Activated CD4-positive, alpha-beta T cell treated with anti-CD3 and anti-CD28 coated beads, Interleukin-2, amount 10 ng/mL, durations not matched to agents 24 days and 14 days (primary cell): ENCODE results near the gene PPM1G. TPM values are rescaled to one million over a fixed set of nuclear protein-coding genes. Genes with fewer than 3 reads are reported as not detected.
A peak's percentile ranks its signal among the peaks of the same experiment; 100 is the strongest.

Experiments used
- DNase-seq: peaks from one replicate; pipeline ENCODE4 v3.0.0; 2022
- H3K27ac Mint-ChIP-seq: one replicate; pipeline ENCODE4 v1.8.0; 2022; ENCODE audit warnings: mild to moderate bottlenecking, mixed read lengths
- H3K27me3 Mint-ChIP-seq: one replicate; pipeline ENCODE4 v1.8.0; 2022; ENCODE audit warnings: mixed read lengths
- H3K36me3 Mint-ChIP-seq: one replicate; pipeline ENCODE4 v1.8.0; 2022; ENCODE audit warnings: low read depth, mild to moderate bottlenecking, mixed read lengths
- H3K4me1 Mint-ChIP-seq: one replicate; pipeline ENCODE4 v1.8.0; 2021; ENCODE audit warnings: mixed read lengths
- H3K4me3 Mint-ChIP-seq: one replicate; pipeline ENCODE4 v1.8.0; 2022; ENCODE audit warnings: mild to moderate bottlenecking, moderate library complexity, mixed read lengths
- H3K9me3 Mint-ChIP-seq: one replicate; pipeline ENCODE4 v1.8.0; 2021; ENCODE audit warnings: mixed read lengths
- intact Hi-C: fragments of 100-400 bp; cut with micrococcal nuclease; formaldehyde crosslinking; loops from one replicate; pipeline ENCODE4 v1.15.1; 2023
- total RNA-seq: library from RNA; stranded (reverse); gene quantifications from 2 replicates; pipeline ENCODE4 v1.2.3, GENCODE V29; 2022

The PPM1G gene
- total RNA-seq, result 165 and 167 TPM in 2 replicates

GRCh38 chr2:27409321-27410073, at the start of gene PPM1G:
Gene PPM1G, minus strand, starts transcription at chr2:27409591. Its CDS starts 169 bp downstream, at chr2:27409422.
- Mint-ChIP-seq H3K4me1 (peaks cover 30% of the 10 kb centered on the region), H3K36me3 (peaks cover 26% of the 10 kb centered on the region), H3K9me3 (peaks cover 3% of the 10 kb centered on the region), H3K4me3 (peak within 1 kb of the TSS; percentile 98), H3K27me3 (peaks cover 5% of the 10 kb centered on the region), H3K27ac (peak within 1 kb of the TSS; percentile 89)
- peak; percentile 99 for DNase-seq
- intact Hi-C loops, result loop anchor here (1.0 to 10.0 kb wide), 7 partner anchors 19 to 255 kb away; partner anchors contain the start of genes EIF2B4, GTF3C2, IFT172 and NRBP1

- no peaks in the 10 kb centered on the region for H3K9me3 Mint-ChIP-seq
- no peak overlapping the region for H3K4me3 Mint-ChIP-seq
- peaks cover 14% of the 10 kb centered on the region for H3K36me3 Mint-ChIP-seq
- no peaks in the 10 kb centered on the region for H3K4me1 Mint-ChIP-seq
- H3K27ac Mint-ChIP-seq, result no peak overlapping the region
- DNase-seq, result no peak
- intact Hi-C loops, result no loop called here
- no peaks in the 10 kb centered on the region for H3K27me3 Mint-ChIP-seq
Measured at GRCh38 chr2:27453968-27454367, 44.6 kb upstream of the PPM1G start.

DNA sequence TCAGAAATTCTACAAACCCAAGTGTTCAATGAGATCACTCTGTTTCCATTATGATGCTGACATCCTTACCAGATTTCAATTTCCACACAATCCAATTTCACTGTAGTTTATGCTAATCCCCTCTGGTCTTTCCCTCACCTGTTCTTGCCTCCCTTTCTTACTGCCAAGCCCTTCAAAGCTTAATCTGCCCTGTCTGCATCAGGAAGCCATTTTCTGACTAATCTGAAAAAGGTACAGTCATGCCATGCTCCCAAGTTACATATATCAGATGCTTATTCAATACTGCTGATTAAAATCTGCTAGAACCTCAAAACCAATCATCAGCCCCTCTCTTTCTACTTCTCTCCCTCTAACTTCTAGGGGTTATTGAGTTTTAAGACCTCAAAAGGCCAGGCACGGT, 41.7 kb upstream of the PPM1G start:
- Mint-ChIP-seq H3K27me3 (no peaks in the 10 kb centered on the region), H3K4me3 (no peak overlapping the region), H3K9me3 (no peaks in the 10 kb centered on the region), H3K4me1 (peaks cover under 1% of the 10 kb centered on the region), H3K36me3 (peaks cover 14% of the 10 kb centered on the region), H3K27ac (peak overlapping the region; percentile 9)
- intact Hi-C loops, result no loop called here
- no peak for DNase-seq

DNA sequence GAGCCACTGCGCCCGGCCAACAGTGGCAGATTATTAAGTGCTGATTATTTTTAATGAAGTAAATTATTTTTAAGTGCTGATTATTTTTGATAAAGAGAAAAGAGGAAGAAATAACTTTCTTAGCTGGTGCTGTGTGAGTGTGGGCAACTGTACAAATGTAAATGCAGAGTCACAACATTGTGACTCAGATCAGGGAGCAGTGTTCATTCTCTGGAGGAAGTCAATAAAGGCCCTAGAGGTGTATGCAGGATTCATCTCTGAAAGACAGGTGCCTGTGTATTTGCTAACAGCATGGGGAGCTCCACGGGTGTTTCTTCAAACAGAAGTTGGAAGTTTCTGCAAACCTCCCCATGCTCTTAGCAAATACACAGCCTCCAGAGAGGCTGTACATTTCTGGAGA, 39.0 kb upstream of the PPM1G start:
- Mint-ChIP-seq H3K4me3 (no peak overlapping the region), H3K9me3 (no peaks in the 10 kb centered on the region), H3K36me3 (peaks cover 18% of the 10 kb centered on the region), H3K27me3 (no peaks in the 10 kb centered on the region), H3K27ac (no peak overlapping the region), H3K4me1 (peaks cover 7% of the 10 kb centered on the region)
- intact Hi-C loops, result no loop called here
- no peak for DNase-seq

DNA sequence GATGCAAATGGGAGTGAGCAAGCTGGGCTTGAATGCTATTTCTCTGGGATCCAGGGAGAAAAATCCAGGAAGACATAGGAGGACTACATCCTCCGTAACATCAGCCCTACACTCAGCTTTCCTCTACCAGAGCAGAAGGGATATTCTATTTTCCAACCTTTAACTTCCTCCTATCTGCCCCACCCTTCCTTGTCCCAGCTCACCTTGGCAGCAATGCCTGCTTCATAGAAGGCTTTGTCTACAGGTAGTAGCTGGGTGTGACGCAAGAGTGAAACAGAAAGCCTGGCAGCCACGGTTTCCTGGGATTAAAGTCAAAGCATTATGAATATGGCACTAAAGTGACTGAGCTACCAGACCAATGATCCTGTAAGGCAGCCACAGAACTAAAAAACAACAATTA, 36.7 kb upstream of the PPM1G start:
- Mint-ChIP-seq H3K27ac (no peak overlapping the region), H3K4me1 (peaks cover 7% of the 10 kb centered on the region), H3K36me3 (peaks cover 29% of the 10 kb centered on the region), H3K9me3 (no peaks in the 10 kb centered on the region), H3K4me3 (no peak overlapping the region), H3K27me3 (no peaks in the 10 kb centered on the region)
- intact Hi-C loops, result no loop called here
- peak; percentile 72 for DNase-seq

DNA sequence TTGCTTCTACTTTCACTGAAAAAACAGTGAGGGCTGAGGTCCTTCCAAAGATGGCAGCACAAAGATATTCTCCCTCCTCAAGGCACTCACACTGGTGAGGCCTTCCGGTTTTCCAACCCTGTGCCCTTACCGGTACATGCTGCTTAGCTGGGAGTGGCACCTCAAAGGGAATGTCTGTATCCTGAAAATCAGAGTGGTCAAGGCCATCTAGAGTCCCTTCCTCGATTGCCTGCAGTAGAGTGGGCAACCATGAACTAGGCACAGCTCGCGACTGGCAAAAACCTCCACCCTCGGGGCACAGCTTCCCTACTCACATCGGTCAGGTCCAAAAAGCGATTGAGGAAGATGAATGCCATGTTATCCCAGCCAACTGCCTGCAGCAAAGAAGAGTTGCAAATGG, 36.2 kb upstream of the PPM1G start:
- no peaks in the 10 kb centered on the region for H3K9me3 Mint-ChIP-seq
- no peak overlapping the region for H3K4me3 Mint-ChIP-seq
- peak overlapping the region; percentile 40 for H3K27ac Mint-ChIP-seq
- no peak for DNase-seq
- peaks cover 32% of the 10 kb centered on the region for H3K36me3 Mint-ChIP-seq
- intact Hi-C loops, result no loop called here
- no peaks in the 10 kb centered on the region for H3K27me3 Mint-ChIP-seq
- peaks cover 7% of the 10 kb centered on the region for H3K4me1 Mint-ChIP-seq

DNA sequence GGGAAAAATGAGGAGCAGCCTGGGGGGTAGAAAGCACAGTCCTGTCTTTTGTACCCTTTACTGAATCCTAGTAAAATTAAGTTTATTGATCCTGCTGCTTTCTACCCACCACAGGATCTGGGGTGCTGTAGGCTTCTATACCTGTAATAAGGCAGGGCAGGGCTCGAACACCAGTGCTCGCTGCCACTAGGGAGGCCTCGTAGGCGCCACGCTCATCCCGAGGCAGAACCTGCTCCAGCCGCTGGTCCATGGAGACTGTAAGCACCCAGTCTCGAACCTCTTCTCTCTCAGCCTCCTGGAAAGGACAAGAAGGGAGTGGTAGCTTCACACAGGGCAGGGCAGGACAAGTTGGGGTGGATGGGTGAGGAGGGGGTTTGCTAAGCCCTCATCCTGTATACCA, 35.8 kb upstream of the PPM1G start:
- intact Hi-C loops, result no loop called here
- Mint-ChIP-seq H3K9me3 (no peaks in the 10 kb centered on the region), H3K36me3 (peaks cover 36% of the 10 kb centered on the region), H3K27me3 (no peaks in the 10 kb centered on the region), H3K4me1 (peaks cover 7% of the 10 kb centered on the region), H3K27ac (no peak overlapping the region), H3K4me3 (no peak overlapping the region)
- no peak for DNase-seq

DNA sequence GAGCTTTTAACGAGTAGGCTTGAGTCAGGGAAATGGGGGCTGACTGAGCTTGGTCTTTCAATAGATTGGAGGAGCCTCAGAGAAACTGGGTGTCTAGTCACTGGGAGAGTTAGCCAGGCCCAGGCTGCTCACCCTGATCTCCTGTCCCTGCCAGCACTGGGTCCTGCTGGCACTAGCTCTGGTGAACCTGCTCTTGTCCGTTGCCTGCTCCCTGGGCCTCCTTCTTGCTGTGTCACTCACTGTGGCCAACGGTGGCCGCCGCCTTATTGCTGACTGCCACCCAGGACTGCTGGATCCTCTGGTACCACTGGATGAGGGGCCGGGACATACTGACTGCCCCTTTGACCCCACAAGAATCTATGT, 33.5 kb upstream of the PPM1G start:
- no peaks in the 10 kb centered on the region for H3K27me3 Mint-ChIP-seq
- H3K4me3 Mint-ChIP-seq, result no peak overlapping the region
- H3K9me3 Mint-ChIP-seq, result no peaks in the 10 kb centered on the region
- H3K36me3 Mint-ChIP-seq, result peaks cover 42% of the 10 kb centered on the region
- peaks cover 7% of the 10 kb centered on the region for H3K4me1 Mint-ChIP-seq
- DNase-seq, result no peak
- H3K27ac Mint-ChIP-seq, result no peak overlapping the region
- intact Hi-C loops, result no loop called here

- H3K27ac Mint-ChIP-seq, result peak within 1 kb of the TSS; percentile 60
- no peaks in the 10 kb centered on the region for H3K9me3 Mint-ChIP-seq
- H3K36me3 Mint-ChIP-seq, result peaks cover 44% of the 10 kb centered on the region
- DNase-seq, result peak; percentile 74
- peaks cover 7% of the 10 kb centered on the region for H3K4me1 Mint-ChIP-seq
- intact Hi-C loops, result no loop called here
- H3K4me3 Mint-ChIP-seq, result no peak within 1 kb of the TSS
- no peaks in the 10 kb centered on the region for H3K27me3 Mint-ChIP-seq
Measured at GRCh38 chr2:27441958-27442919, 32.8 kb upstream of the PPM1G start, which contains the start of gene KRTCAP3. Gene KRTCAP3, plus strand, starts transcription at chr2:27442381. Its CDS starts 32 bp downstream, at chr2:27442413.

DNA sequence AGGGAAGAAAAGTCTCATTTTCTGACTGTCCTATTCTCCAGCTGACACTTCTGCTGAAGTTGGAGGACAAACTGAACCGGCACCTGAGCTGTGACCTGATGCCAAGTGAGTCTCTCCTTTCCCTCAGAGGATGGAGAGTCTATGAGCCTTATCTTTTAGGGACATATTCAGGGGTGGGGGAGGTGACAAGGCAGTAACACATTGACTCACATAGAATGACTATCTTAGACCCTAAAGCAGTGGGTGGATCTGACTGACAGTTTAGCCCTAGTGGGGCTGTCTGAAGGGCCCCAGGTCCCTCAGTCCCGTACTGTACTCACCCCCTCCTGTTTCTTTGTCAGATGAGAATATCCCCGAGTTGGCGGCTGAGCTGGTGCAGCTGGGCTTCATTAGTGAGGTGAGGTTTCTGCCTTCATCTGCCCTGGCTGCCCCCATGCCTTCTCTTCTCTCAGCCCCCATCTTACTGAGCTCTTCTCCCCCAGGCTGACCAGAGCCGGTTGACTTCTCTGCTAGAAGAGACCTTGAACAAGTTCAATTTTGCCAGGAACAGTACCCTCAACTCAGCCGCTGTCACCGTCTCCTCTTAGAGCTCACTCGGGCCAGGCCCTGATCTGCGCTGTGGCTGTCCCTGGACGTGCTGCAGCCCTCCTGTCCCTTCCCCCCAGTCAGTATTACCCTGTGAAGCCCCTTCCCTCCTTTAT, 32.0 kb upstream of the PPM1G start:
- peak overlapping the region; percentile 60 for H3K27ac Mint-ChIP-seq
- H3K4me1 Mint-ChIP-seq, result peaks cover 7% of the 10 kb centered on the region
- intact Hi-C loops, result no loop called here
- no peaks in the 10 kb centered on the region for H3K9me3 Mint-ChIP-seq
- no peak overlapping the region for H3K4me3 Mint-ChIP-seq
- H3K36me3 Mint-ChIP-seq, result peaks cover 53% of the 10 kb centered on the region
- H3K27me3 Mint-ChIP-seq, result no peaks in the 10 kb centered on the region
- DNase-seq, result no peak

DNA sequence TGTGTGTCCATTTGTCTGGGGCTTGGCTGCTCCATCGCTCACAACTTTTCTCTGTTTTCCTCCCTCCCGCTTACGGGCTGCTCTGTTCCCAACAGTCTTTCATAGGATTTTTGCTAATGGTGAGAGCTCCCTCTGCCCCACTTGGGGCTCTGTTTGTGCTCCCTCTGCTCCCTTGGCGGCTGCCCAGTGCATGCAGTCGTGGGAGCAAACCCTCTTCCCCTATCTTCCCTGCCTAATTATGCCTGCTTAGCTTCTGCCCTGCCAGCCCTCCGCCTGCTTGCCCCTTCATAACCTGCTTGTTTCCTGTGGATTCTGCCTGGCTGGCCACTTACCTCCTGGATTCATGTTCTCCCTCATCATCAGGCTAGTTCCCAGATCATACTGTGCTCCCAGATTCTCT, 26.2 kb upstream of the PPM1G start:
- intact Hi-C loops, result no loop called here
- H3K36me3 Mint-ChIP-seq, result peaks cover 70% of the 10 kb centered on the region
- H3K27ac Mint-ChIP-seq, result no peak overlapping the region

DNA sequence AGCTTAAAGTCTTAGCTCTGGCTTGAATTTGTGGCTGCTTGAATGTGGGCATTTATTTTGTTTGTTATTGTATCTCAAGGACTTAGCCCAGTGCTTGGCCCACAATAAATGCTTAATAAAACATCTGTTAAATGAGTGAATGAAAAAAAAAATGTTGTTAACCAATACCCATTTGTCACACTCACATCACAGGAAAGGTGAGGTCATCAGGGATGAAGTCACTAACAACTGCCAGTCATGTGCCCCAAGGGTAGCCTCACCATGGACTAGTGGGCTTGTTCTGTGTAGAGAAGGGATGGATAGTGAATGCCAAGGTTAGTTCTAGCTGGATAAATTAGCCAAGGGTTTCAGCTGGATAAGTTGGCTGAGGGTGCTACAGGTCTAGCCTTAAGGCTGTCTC, 22.0 kb upstream of the PPM1G start:
- Mint-ChIP-seq H3K9me3 (no peaks in the 10 kb centered on the region), H3K4me1 (peaks cover 31% of the 10 kb centered on the region), H3K4me3 (peak overlapping the region; percentile 77), H3K36me3 (peaks cover 40% of the 10 kb centered on the region), H3K27ac (peak overlapping the region; percentile 93), H3K27me3 (no peaks in the 10 kb centered on the region)
- DNase-seq, result peak; percentile 77
- intact Hi-C loops, result no loop called here

More for the DNA sequence above, 26.2 kb upstream of the PPM1G start:
- Mint-ChIP-seq H3K9me3 (no peaks in the 10 kb centered on the region), H3K4me1 (peaks cover 11% of the 10 kb centered on the region), H3K27me3 (no peaks in the 10 kb centered on the region), H3K4me3 (no peak overlapping the region)
- no peak for DNase-seq

- H3K36me3 Mint-ChIP-seq, result peaks cover 17% of the 10 kb centered on the region
- H3K4me1 Mint-ChIP-seq, result peaks cover 31% of the 10 kb centered on the region
- peak; percentile 94 for DNase-seq
- peak overlapping the region; percentile 93 for H3K27ac Mint-ChIP-seq
- H3K9me3 Mint-ChIP-seq, result no peaks in the 10 kb centered on the region
- H3K4me3 Mint-ChIP-seq, result peak overlapping the region; percentile 97
- intact Hi-C loops, result loop anchor here (1.0 to 5.0 kb wide), 9 partner anchors 20 to 964 kb away; partner anchors contain the start of genes CAD, EIF2B4, FOSL2 and GTF3C2
- H3K27me3 Mint-ChIP-seq, result no peaks in the 10 kb centered on the region
Measured at GRCh38 chr2:27428978-27429541, 19.7 kb upstream of the PPM1G start.
